C4-2B (cell line): ENCODE results near the gene ANTKMT.

Experiments used
- H3K27ac ChIP-seq: fragments of 450-650 bp; 2 replicates; pipeline ENCODE4 v1.5.1; 2017
- ZFX ChIP-seq: fragments of 450-650 bp; IDR thresholded peaks from 2 replicates; pipeline ENCODE4 v1.6.1; 2017
- TF ChIP-seq, protein P1 (sequence below): fragments of 450-650 bp; conservative IDR thresholded peaks from 2 replicates; pipeline ENCODE4 v1.5.1; 2017; ENCODE audit warnings: mild to moderate bottlenecking

The ANTKMT gene

DNA sequence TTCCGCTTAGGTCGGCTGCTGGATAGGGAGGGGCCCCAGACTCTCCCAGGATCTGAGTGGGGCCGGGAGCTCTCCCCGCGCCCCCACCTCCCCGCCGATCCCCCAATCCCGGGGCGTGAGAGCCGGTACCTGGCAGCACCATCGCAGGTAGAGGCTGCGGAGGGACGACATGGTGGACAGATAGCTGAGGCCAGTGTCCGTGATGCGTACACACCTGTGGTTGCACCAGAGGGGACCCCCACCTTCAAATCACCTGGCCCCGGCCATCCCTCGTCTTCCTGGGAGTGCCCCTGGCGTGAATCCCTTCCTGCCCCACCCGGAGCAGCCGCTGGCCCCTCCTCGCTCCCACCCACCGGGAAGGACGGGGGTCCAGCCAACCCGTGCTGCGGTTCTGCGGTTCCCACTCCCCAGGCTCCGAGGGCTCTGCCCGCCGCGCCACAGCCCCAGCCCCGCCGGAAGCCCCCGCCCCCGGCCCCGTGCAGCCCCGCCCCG, 26.0 kb upstream of the ANTKMT start:
- peak overlapping the region; percentile 94 for H3K27ac ChIP-seq
- no peak for TF ChIP-seq ZFX
- TF ChIP-seq, protein P1, sequence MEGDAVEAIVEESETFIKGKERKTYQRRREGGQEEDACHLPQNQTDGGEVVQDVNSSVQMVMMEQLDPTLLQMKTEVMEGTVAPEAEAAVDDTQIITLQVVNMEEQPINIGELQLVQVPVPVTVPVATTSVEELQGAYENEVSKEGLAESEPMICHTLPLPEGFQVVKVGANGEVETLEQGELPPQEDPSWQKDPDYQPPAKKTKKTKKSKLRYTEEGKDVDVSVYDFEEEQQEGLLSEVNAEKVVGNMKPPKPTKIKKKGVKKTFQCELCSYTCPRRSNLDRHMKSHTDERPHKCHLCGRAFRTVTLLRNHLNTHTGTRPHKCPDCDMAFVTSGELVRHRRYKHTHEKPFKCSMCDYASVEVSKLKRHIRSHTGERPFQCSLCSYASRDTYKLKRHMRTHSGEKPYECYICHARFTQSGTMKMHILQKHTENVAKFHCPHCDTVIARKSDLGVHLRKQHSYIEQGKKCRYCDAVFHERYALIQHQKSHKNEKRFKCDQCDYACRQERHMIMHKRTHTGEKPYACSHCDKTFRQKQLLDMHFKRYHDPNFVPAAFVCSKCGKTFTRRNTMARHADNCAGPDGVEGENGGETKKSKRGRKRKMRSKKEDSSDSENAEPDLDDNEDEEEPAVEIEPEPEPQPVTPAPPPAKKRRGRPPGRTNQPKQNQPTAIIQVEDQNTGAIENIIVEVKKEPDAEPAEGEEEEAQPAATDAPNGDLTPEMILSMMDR = no peak

DNA sequence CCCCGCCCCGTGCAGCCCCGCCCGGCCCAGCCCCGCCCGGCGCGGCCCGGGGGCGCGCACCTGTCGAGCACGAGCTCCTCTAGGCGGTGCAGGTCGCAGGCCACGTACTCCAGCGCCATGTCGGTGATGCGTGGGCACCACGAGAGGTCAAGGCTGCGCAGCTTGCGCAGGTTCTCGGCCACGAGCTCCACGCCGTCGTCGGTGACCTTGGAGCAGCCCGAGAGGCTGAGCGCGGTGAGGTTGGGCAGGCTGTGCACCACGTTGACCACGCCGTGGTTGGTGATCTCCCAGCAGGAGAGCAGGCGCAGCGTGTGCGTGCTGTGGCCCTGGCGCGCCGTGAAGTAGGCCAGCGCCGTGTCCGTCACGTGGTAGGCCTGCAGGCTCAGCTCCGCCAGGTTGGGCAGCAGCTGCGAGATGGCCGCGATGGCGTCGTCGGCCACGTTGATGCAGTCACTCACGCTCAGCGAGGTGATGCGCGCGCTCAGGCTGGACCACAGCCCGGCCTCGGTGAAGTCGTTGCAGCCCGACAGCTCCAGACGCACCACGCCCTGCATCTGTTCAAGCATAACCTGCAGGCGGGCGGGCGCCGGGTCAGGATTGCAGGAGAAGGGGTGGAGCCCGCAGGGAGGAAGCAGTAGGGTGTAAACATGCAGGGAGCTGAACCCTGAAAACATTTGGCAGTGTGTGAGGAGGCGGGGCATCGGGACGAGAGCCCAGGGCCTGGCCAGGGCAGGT, 25.4 kb upstream of the ANTKMT start:
- H3K27ac ChIP-seq = peak overlapping the region; percentile 94
- peak; percentile 66; the same call in 1 of the 2 replicates for TF ChIP-seq ZFX
- TF ChIP-seq, protein P1 = no peak

DNA sequence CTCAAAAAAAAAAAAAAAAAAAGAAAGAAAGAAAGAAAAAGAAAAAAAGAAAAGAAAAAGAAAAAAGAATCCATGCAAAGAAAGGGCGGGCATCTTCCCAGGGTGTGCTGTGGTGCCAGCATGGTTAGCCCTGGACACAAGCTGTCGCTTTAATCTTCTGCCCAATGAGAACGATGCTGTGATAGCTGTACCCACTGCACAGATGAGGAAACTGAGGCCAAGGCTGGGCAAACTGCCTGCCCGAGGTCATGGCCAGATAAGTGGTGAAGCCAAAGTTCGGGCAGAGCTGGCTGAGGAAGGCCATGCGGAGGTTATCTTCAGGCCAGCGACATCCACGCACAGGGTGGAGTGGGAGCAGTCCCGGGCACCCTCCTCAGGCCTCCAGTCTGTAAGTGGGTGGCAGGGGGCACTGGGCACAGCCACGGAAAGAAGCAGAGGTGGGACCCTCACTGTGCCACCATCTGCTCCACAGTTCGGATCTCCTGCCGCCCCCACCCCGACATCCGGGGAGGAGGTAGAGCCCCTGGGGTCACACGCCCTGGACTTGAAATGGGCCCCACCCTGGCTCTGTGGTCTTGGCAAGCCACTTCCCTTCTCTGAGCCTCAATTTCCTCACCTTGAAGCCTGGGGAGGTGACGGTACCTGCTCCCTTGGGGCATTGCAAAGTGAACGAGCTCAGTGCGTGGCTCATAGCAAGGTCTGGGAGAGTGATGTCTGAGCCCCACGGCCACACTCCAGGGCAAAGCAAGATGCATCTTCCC, 21.9 kb upstream of the ANTKMT start:
- H3K27ac ChIP-seq = no peak overlapping the region
- TF ChIP-seq, protein P1 = no peak
- no peak for TF ChIP-seq ZFX

DNA sequence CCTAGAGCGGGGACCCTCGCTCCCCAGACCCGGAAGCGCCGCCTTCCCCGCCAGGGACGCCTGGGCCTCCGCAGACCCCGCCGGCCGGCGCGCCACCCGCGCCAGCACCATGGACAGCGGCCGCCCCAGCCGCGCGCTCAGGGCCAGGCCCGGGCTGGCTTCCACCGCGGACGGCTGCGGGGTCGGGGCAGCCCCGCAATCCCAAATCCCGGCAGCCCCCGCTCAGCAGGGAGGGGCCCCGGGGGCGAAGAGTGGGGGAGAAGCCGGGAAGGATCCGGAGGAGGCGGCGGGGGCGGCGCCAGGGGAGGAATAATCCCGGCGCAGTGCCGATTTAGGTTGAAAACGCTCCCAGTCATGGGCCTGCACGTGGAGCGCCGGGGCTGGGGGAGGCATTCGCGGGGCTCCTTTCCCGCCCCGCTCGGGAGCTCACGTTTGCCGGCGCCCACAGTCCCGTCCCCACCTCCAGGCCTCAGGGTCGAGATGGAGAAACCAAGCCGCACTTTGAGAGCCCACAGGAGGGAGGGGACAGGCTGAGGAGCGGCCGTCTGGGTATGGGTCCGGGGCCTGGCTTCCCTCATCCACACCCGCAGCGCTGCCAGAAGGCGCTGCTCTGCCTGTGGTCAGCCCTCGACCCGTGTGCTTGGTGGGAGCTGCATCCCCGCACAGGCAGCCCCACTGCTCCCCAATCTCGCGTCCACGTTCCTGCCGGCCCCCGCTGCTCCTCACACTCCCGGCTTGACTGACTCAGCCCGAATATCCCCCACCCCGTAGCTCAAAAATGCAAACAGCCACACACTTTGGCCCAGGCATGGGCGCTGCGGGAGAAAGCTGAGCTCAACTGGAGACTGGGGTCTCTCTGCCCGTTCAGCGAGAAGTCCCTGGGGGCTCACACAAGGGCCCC, 20.0 kb upstream of the ANTKMT start:
- TF ChIP-seq, protein P1 = no peak
- no peak for TF ChIP-seq ZFX
- no peak overlapping the region for H3K27ac ChIP-seq

DNA sequence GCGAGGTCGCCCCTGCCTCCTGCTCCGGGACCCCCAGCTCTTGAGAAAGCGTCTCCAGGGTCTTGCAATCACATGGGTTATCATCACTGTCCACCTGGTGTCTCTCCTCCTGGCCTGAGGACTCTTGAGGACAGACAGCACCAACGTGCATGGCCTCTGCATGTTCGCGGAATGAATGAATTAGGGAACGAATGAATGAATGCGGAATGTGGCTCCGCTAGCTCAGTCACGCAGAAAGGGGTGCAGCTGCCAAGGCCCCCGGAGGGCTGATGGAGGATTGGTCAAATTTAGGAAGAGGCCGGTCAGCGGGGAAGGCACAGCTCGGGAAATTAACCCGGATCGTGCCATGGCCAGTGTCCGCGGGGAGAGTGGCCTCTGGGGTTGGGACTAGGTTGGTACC, 18.6 kb upstream of the ANTKMT start:
- no peak overlapping the region for H3K27ac ChIP-seq
- no peak for TF ChIP-seq ZFX
- TF ChIP-seq, protein P1 = no peak

DNA sequence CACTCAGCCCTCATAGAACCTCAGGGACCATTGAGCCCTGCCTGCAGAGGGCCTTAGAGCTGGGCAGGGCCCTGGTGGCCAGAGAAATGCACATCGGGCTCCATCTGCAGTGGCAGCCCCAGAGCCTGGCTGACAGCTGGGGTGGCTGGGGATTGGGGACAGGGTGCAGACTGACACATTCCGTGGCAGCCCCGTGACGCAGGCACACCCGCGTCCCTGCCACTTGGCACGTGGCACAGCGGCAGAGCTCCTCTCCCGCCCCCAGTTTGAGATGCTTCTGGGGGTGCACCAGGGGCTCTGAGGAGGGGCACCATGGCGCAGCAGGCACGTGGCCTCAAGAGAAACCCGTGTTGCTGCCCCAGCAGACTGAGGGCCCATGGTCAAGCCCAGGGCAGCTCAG, 17.5 kb upstream of the ANTKMT start:
- TF ChIP-seq, protein P1 = no peak
- no peak for TF ChIP-seq ZFX
- H3K27ac ChIP-seq = no peak overlapping the region
